Vagina (tissue), 2 donors: ENCODE data around the gene AGBL1. TPM values are rescaled to one million over a fixed set of nuclear protein-coding genes. Genes with fewer than 3 reads are reported as not detected.

ENCODE experiments used
- DNase-seq, 2 donors: peaks; one replicate each; pipeline ENCODE4 v3.0.0-alpha.2; 2017; ENCODE audit errors: extremely low spot score in 2 of 2
- H3K27ac ChIP-seq: fragments of 200-600 bp; sonication (generic); one replicate; pipeline ENCODE4 v1.5.1; 2019
- H3K27me3 ChIP-seq: fragments of 200-600 bp; sonication (generic); one replicate; pipeline ENCODE4 v1.5.1; 2019
- H3K36me3 ChIP-seq, 2 donors: fragments of 200-600 bp; sonication (generic); one replicate each; pipeline ENCODE4 v1.5.1; 2017 to 2019
- H3K4me1 ChIP-seq: fragments of 200-600 bp; sonication (generic); one replicate; pipeline ENCODE4 v1.5.1; 2019
- H3K4me3 ChIP-seq, 2 donors: fragments of 200-600 bp; sonication (generic); 1 replicate in 1 of 2; 2 replicates in 1 of 2; pipeline ENCODE4 v1.5.1; 2016 to 2019
- H3K9me3 ChIP-seq: fragments of 200-600 bp; sonication (generic); one replicate; pipeline ENCODE4 v1.5.1; 2019
- CTCF ChIP-seq, 3 experiments: fragments of 450-650 bp in 2 of 3; fragments of 200-600 bp in 1 of 3; sonication (generic) in 1 of 3; IDR thresholded peaks; one replicate each; pipeline ENCODE4 v1.5.1; 2017 to 2019; ENCODE audit warnings: antibody characterized with exemption in 3 of 3, mild to moderate bottlenecking in 2 of 3, moderate library complexity in 2 of 3
- POLR2A ChIP-seq, 2 donors: fragments of 450-650 bp; IDR thresholded peaks; one replicate each; pipeline ENCODE4 v1.6.1; 2017; ENCODE audit warnings: antibody characterized with exemption in 2 of 2, mild to moderate bottlenecking in 2 of 2, moderate library complexity in 2 of 2
- POLR2AphosphoS5 ChIP-seq, 2 donors: sonication (generic); formaldehyde crosslinking; IDR thresholded peaks; one replicate each; pipeline ENCODE4 v1.9.0; 2017; ENCODE audit warnings: antibody characterized with exemption in 2 of 2, mild to moderate bottlenecking in 2 of 2, low read depth in 1 of 2; ENCODE audit not compliant: insufficient read depth in 1 of 2
- intact Hi-C: fragments of 100-400 bp; cut with DNase I; formaldehyde crosslinking; loops from one replicate; pipeline ENCODE4 v1.15.1; 2023
- total RNA-seq: library from RNA; depleted of rRNA; stranded (reverse); fragments of >200 nt; gene quantifications from one replicate; pipeline ENCODE4 v1.2.3, GENCODE V29; 2016

AGBL1 gene
- total RNA-seq, 1 donor from 2014 or later: not detected

GRCh38 chr15:86161250-86161649, 81.6 kb downstream of the AGBL1 start:
- H3K4me1 ChIP-seq: peaks cover 26% of the 10 kb centered on the region
- intact Hi-C loops: no loop called here
- no peak for DNase-seq
- H3K4me3 ChIP-seq: no peak overlapping the region
- H3K27me3 ChIP-seq: no peaks in the 10 kb centered on the region
- no peak overlapping the region for H3K27ac ChIP-seq
- H3K9me3 ChIP-seq: no peaks in the 10 kb centered on the region
- no peaks in the 10 kb centered on the region for H3K36me3 ChIP-seq
- TF ChIP-seq POLR2AphosphoS5 (IDR thresholded peaks at IDR 0.05; ENCODE audit: insufficient read depth in 1 of 2, low read depth in 1 of 2) (no peak), CTCF (IDR thresholded peaks at IDR 0.05) (no peak)

GRCh38 chr15:86162172-86162591, 82.5 kb downstream of the AGBL1 start:
- Histone ChIP-seq H3K27ac (no peak overlapping the region), H3K4me1 (peaks cover 26% of the 10 kb centered on the region), H3K27me3 (no peaks in the 10 kb centered on the region), H3K4me3 (no peak overlapping the region), H3K9me3 (no peaks in the 10 kb centered on the region), H3K36me3 (no peaks in the 10 kb centered on the region)
- intact Hi-C loops: no loop called here
- no peak for TF ChIP-seq CTCF (IDR thresholded peaks at IDR 0.05)
- TF ChIP-seq POLR2A (IDR thresholded peaks at IDR 0.05): no peak
- no peak for TF ChIP-seq POLR2AphosphoS5 (IDR thresholded peaks at IDR 0.05; ENCODE audit: insufficient read depth in 1 of 2, low read depth in 1 of 2)
- DNase-seq: no peak

- Histone ChIP-seq H3K9me3 (no peaks in the 10 kb centered on the region), H3K27ac (no peak overlapping the region), H3K36me3 (no peaks in the 10 kb centered on the region), H3K4me3 (no peak overlapping the region), H3K4me1 (peaks cover 26% of the 10 kb centered on the region), H3K27me3 (no peaks in the 10 kb centered on the region)
- intact Hi-C loops: no loop called here
- TF ChIP-seq POLR2AphosphoS5 (IDR thresholded peaks at IDR 0.05; ENCODE audit: insufficient read depth in 1 of 2, low read depth in 1 of 2) (no peak), POLR2A (IDR thresholded peaks at IDR 0.05) (no peak), CTCF (IDR thresholded peaks at IDR 0.05) (no peak)
- DNase-seq: no peak
These were observed 83.0 kb downstream of the AGBL1 start for GRCh38 chr15:86162641-86163040.

GRCh38 chr15:86163816-86164215, 84.1 kb downstream of the AGBL1 start:
- Histone ChIP-seq H3K9me3 (no peaks in the 10 kb centered on the region), H3K4me1 (peaks cover 26% of the 10 kb centered on the region), H3K4me3 (no peak overlapping the region), H3K36me3 (no peaks in the 10 kb centered on the region), H3K27me3 (no peaks in the 10 kb centered on the region), H3K27ac (peak overlapping the region; percentile 27)
- TF ChIP-seq POLR2A (IDR thresholded peaks at IDR 0.05): no peak
- TF ChIP-seq CTCF (IDR thresholded peaks at IDR 0.05): no peak
- intact Hi-C loops: no loop called here
- no peak for DNase-seq

- Histone ChIP-seq H3K27me3 (no peaks in the 10 kb centered on the region), H3K27ac (peak overlapping the region; percentile 56), H3K9me3 (no peaks in the 10 kb centered on the region), H3K36me3 (no peaks in the 10 kb centered on the region), H3K4me3 (no peak overlapping the region), H3K4me1 (peaks cover 26% of the 10 kb centered on the region)
- no peak for DNase-seq
- intact Hi-C loops: no loop called here
- TF ChIP-seq CTCF (IDR thresholded peaks at IDR 0.05) (no peak), POLR2AphosphoS5 (IDR thresholded peaks at IDR 0.05; ENCODE audit: insufficient read depth in 1 of 2, low read depth in 1 of 2) (peak in 1 of 2 donors; percentile 81)
These were observed 84.7 kb downstream of the AGBL1 start for GRCh38 chr15:86164232-86164898.
